Mucosa of descending colon (tissue), 3 donors: Measurements from ENCODE around the gene VPS41. TPM values are rescaled to one million over a fixed set of nuclear protein-coding genes. Genes with fewer than 3 reads are reported as not detected.

Source experiments
- ATAC-seq: fragments of 200-7000 bp; cut with Tn5 transposase; one replicate; pipeline ENCODE4 v1.9.1; 2020; ENCODE audit warnings: mild to moderate bottlenecking, moderate library complexity
- DNase-seq, 3 donors: peaks; one replicate each; pipeline ENCODE4 v3.0.0-alpha.2; 2020
- H3K36me3 ChIP-seq: fragments of 200-600 bp; one replicate; pipeline ENCODE4 v1.8.0; 2021; ENCODE audit warnings: low read depth, mild to moderate bottlenecking
- H3K4me1 ChIP-seq: fragments of 200-600 bp; one replicate; pipeline ENCODE4 v1.8.0; 2021; ENCODE audit warnings: low read depth, mild to moderate bottlenecking
- H3K4me3 ChIP-seq: fragments of 200-600 bp; one replicate; pipeline ENCODE4 v1.8.0; 2021; ENCODE audit warnings: mild to moderate bottlenecking
- H3K9me3 ChIP-seq: fragments of 200-600 bp; one replicate; pipeline ENCODE4 v1.8.0; 2021; ENCODE audit warnings: mild to moderate bottlenecking
- CTCF ChIP-seq: fragments of 200-600 bp; IDR thresholded peaks from one replicate; pipeline ENCODE4 v1.8.0; 2022; ENCODE audit warnings: antibody characterized with exemption, mild to moderate bottlenecking
- intact Hi-C, 2 donors: fragments of 100-400 bp; cut with DNase I in 1 of 2; cut with micrococcal nuclease in 1 of 2; formaldehyde crosslinking; loops; one replicate each; pipeline versions ENCODE4 v1.11.0 to v1.11.1; 2022; cut with DNase I, micrococcal nuclease
- total RNA-seq, 3 donors: library from RNA; stranded (reverse); fragmentation: NEBNext Ultra II Directional in 2 of 3; extraction: Animal tissue kit (Norgen Biotek cat#: 25700) in 2 of 3; gene quantifications; one replicate each; pipeline versions ENCODE4 v1.2.1 to v1.2.4, GENCODE V29; 2021 to 2023
- donor health status: DM: no; HTN: no; CAD: no; lungs with moderate emphysema.
- donor health status: DM: no; HTN: no; CAD: no.
- donor health status: DM: no; HTN: yes; CAD: no.

The VPS41 gene
- total RNA-seq, 3 donors from 2014 or later, result 57.7 to 63.5 (median 63.0) TPM

- ATAC-seq (no peak), DNase-seq (no peak)
- no peak for TF ChIP-seq CTCF
- Histone ChIP-seq H3K4me1 (no peaks in the 10 kb centered on the region), H3K36me3 (no peaks in the 10 kb centered on the region), H3K9me3 (no peaks in the 10 kb centered on the region), H3K4me3 (no peak overlapping the region)
- intact Hi-C loops, result no loop called here
Measured at GRCh38 chr7:38834357-38834756, 74.6 kb downstream of the VPS41 start.

- TF ChIP-seq CTCF, result no peak
- intact Hi-C loops, result no loop called here
- Histone ChIP-seq H3K4me3 (no peak overlapping the region), H3K36me3 (no peaks in the 10 kb centered on the region), H3K4me1 (no peaks in the 10 kb centered on the region), H3K9me3 (no peaks in the 10 kb centered on the region)
- ATAC-seq (no peak), DNase-seq (no peak)
Measured at GRCh38 chr7:38833329-38833728, 75.7 kb downstream of the VPS41 start.

GRCh38 chr7:38831259-38831996 is 77.6 kb downstream of the VPS41 start:
- H3K4me3 ChIP-seq, result no peak overlapping the region
- ATAC-seq (no peak), DNase-seq (no peak)
- no peaks in the 10 kb centered on the region for H3K4me1 ChIP-seq
- intact Hi-C loops, result no loop called here
- no peak for TF ChIP-seq CTCF
- no peaks in the 10 kb centered on the region for H3K9me3 ChIP-seq
- no peaks in the 10 kb centered on the region for H3K36me3 ChIP-seq

GRCh38 chr7:38830826-38831225 is 78.2 kb downstream of the VPS41 start:
- H3K4me3 ChIP-seq, result no peak overlapping the region
- no peaks in the 10 kb centered on the region for H3K9me3 ChIP-seq
- intact Hi-C loops, result no loop called here
- ATAC-seq, result no peak
- no peak for TF ChIP-seq CTCF
- no peak for DNase-seq
- no peaks in the 10 kb centered on the region for H3K4me1 ChIP-seq
- no peaks in the 10 kb centered on the region for H3K36me3 ChIP-seq

- ATAC-seq (no peak), DNase-seq (no peak)
- intact Hi-C loops, result no loop called here
- H3K36me3 ChIP-seq, result no peaks in the 10 kb centered on the region
- no peak overlapping the region for H3K4me3 ChIP-seq
- H3K9me3 ChIP-seq, result no peaks in the 10 kb centered on the region
- no peak for TF ChIP-seq CTCF
- no peaks in the 10 kb centered on the region for H3K4me1 ChIP-seq
Measured at GRCh38 chr7:38829488-38830165, 79.4 kb downstream of the VPS41 start.
